Measurements from ENCODE around the gene PLS3. TPM values are rescaled to one million over a fixed set of nuclear protein-coding genes. Genes with fewer than 3 reads are reported as not detected.

Gene PLS3
- total and polyA plus RNA-seq, 2 of the 4 experiments (the other 2 are of a cell fraction) = 158 to 252 TPM

DNA sequence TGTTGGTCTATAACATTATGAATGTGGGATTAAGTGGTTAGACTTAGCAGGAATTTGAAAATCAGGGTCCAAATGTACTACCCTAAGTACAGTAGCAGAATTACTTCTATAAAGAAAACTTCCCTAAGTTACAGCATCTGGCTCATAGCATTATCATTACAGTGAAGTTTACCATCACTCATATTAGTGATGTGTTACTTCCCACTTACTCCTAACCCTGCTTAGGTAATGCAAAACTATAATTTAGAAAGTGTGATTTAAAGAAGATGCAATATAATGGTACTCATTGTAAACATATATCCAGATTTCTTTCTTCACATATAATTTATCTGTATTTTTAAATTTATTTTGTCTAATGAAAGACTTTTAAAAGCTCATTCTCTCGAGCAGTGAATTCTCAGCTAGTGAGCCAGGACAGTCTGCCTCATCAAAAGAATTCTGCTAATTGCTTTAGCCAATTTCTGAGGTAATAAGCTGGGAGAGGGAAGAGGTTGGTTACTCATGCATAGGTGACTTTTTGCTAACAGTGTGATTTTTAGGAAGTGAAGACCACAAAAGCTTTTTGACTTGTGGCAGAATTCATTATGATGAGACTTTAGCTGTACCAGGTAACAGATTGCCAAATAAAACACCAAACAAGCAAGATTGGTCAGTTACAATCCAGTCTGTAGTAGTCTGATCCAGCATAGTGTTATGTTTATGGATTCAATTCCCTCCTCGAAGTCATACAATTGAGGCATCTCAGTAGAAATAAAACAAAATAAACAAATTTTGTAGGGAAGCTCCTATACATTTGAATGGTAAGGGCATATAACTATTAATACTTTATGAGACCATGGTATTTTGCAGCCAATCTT, 21.0 kb downstream of the PLS3 start:
- Histone ChIP-seq H3K27ac (ENCODE audit: insufficient read depth, low read length) (no peak overlapping the region), H3K18ac (ENCODE audit: low read depth, low read length) (no peak overlapping the region), H3K9ac (ENCODE audit: low read depth, low read length) (no peak overlapping the region), H2BK20ac (ENCODE audit: low read depth, low read length) (no peak overlapping the region), H3K4ac (ENCODE audit: low read depth, low read length) (no peak overlapping the region), H2BK120ac (ENCODE audit: low read depth, low read length) (no peak overlapping the region), H3K9me1 (ENCODE audit: insufficient read depth, low read length) (no peaks in the 10 kb centered on the region), H2AFZ (replicated peaks; ENCODE audit: low read length, poor library complexity) (no peak overlapping the region), H3K4me1 (ENCODE audit: control insufficient read depth, insufficient read depth, low read length) (no peaks in the 10 kb centered on the region), H4K5ac (ENCODE audit: low read depth, low read length) (no peak overlapping the region), H2BK15ac (ENCODE audit: low read depth, low read length) (no peak overlapping the region), H2AK5ac (ENCODE audit: low read depth, low read length) (no peak overlapping the region), H3K9me3 (ENCODE audit: control insufficient read depth, insufficient read depth, low read length) (no peaks in the 10 kb centered on the region), H4K20me1 (ENCODE audit: insufficient read depth, low read length) (peaks cover 6% of the 10 kb centered on the region; the same call in 1 of the 2 replicates), H3K36me3 (ENCODE audit: control insufficient read depth, insufficient read depth, low read length) (peaks cover 2% of the 10 kb centered on the region; the same call in 1 of the 2 replicates), H2BK5ac (ENCODE audit: low read depth, low read length, poor library complexity, severe bottlenecking) (no peak overlapping the region), H4K91ac (ENCODE audit: insufficient read depth, low read depth, low read length) (no peak overlapping the region), H3K23ac (ENCODE audit: low read depth, low read length) (no peak overlapping the region), H2AK9ac (replicated peaks; ENCODE audit: low read depth, low read length, poor library complexity) (no peak overlapping the region), H3K4me2 (ENCODE audit: low read depth, low read length) (no peak overlapping the region; the same call in 1 of the 2 replicates), H3K79me1 (ENCODE audit: low read depth in 1 of 2, low read length in 2 of 2) (0 out of 4 replicates have a peak, but pooled peaks cover 3% of the 10 kb centered on the region in 2 experiments), H3K27me3 (ENCODE audit: control insufficient read depth, insufficient read depth, low read length) (peaks cover 3% of the 10 kb centered on the region), H3K56ac (ENCODE audit: extremely low read depth, insufficient read depth, low read length) (no peak overlapping the region), H4K8ac (ENCODE audit: low read depth in 2 of 2, low read length in 2 of 2) (no peak overlapping the region), H3K14ac (replicated peaks; ENCODE audit: low read depth, low read length) (no peak overlapping the region), H3K4me3 (ENCODE audit: insufficient read depth, low read depth, low read length) (no peak overlapping the region)
- dilution Hi-C loops (cut with HindIII; ENCODE audit: low sequenced_read_pairs, unreplicated experiment) (no loop called here), in situ Hi-C loops (cut with MboI; ENCODE audit: low sequenced_read_pairs) (no loop called here), intact Hi-C loops (cut with micrococcal nuclease) (loop anchor here (5.0 kb wide), 1 partner anchor 60 kb away; no protein-coding TSS in a partner anchor)
- no TSS peak for BruUV-seq (replicated peaks)
- POLR2A ChIA-PET (ENCODE audit: unreplicated experiment) = no interaction called here
- CTCF ChIA-PET = interaction anchor here (1.2 kb wide), 1 partner anchor 61 kb away, joined by 3 read pairs; no protein-coding TSS in a partner anchor
- ATAC-seq (ENCODE audit: low read depth) (no peak), DNase-seq (no peak)
- WGBS, 2 experiments (ENCODE audit: extremely low coverage in 2 of 2, insufficient read length in 1 of 2) = no CpG with 5 or more reads among the region's 2 CpGs
- TF ChIP-seq RAD21 (IDR thresholded peaks at IDR 0.05; ENCODE audit: low read length) (no peak), MAFK (IDR thresholded peaks at IDR 0.05; ENCODE audit: low read depth, low read length) (no peak), FOS (IDR thresholded peaks at IDR 0.05; ENCODE audit: low read depth, low read length) (no peak), MXI1 (IDR thresholded peaks at IDR 0.05; ENCODE audit: borderline replicate concordance, low read depth, low read length) (no peak), NFE2L2 (IDR thresholded peaks at IDR 0.05; ENCODE audit: low read depth, low read length) (no peak), SMC3 (IDR thresholded peaks at IDR 0.05; ENCODE audit: low read depth, low read length) (no peak), RCOR1 (IDR thresholded peaks at IDR 0.05; ENCODE audit: insufficient replicate concordance, low read length) (no peak), MAZ (IDR thresholded peaks at IDR 0.05; ENCODE audit: borderline replicate concordance, low read depth, low read length) (no peak), POLR2A (IDR thresholded peaks at IDR 0.05; ENCODE audit: low read depth, low read length) (no peak), BHLHE40 (IDR thresholded peaks at IDR 0.05; ENCODE audit: low read depth, low read length) (no peak), RFX5 (IDR thresholded peaks at IDR 0.05; ENCODE audit: low read depth, low read length) (no peak)
- TF ChIP-seq, protein P1, sequence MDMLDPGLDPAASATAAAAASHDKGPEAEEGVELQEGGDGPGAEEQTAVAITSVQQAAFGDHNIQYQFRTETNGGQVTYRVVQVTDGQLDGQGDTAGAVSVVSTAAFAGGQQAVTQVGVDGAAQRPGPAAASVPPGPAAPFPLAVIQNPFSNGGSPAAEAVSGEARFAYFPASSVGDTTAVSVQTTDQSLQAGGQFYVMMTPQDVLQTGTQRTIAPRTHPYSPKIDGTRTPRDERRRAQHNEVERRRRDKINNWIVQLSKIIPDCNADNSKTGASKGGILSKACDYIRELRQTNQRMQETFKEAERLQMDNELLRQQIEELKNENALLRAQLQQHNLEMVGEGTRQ (IDR thresholded peaks at IDR 0.05; ENCODE audit: low read depth, low read length) = no peak
- TF ChIP-seq, protein P2, sequence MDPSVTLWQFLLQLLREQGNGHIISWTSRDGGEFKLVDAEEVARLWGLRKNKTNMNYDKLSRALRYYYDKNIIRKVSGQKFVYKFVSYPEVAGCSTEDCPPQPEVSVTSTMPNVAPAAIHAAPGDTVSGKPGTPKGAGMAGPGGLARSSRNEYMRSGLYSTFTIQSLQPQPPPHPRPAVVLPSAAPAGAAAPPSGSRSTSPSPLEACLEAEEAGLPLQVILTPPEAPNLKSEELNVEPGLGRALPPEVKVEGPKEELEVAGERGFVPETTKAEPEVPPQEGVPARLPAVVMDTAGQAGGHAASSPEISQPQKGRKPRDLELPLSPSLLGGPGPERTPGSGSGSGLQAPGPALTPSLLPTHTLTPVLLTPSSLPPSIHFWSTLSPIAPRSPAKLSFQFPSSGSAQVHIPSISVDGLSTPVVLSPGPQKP (IDR thresholded peaks at IDR 0.05; ENCODE audit: borderline replicate concordance, low read depth, low read length) = no peak
- TF ChIP-seq, protein P3, sequence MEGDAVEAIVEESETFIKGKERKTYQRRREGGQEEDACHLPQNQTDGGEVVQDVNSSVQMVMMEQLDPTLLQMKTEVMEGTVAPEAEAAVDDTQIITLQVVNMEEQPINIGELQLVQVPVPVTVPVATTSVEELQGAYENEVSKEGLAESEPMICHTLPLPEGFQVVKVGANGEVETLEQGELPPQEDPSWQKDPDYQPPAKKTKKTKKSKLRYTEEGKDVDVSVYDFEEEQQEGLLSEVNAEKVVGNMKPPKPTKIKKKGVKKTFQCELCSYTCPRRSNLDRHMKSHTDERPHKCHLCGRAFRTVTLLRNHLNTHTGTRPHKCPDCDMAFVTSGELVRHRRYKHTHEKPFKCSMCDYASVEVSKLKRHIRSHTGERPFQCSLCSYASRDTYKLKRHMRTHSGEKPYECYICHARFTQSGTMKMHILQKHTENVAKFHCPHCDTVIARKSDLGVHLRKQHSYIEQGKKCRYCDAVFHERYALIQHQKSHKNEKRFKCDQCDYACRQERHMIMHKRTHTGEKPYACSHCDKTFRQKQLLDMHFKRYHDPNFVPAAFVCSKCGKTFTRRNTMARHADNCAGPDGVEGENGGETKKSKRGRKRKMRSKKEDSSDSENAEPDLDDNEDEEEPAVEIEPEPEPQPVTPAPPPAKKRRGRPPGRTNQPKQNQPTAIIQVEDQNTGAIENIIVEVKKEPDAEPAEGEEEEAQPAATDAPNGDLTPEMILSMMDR (conservative IDR thresholded peaks at IDR 0.05; ENCODE audit: low read depth, low read length) = no peak

All from IMR-90 (cell line).